Liver (tissue), 9 donors: Measurements from ENCODE around the gene CRHR2. TPM values are rescaled to one million over a fixed set of nuclear protein-coding genes. Genes with fewer than 3 reads are reported as not detected.

Source experiments
- DNase-seq: peaks from one replicate; pipeline ENCODE4 v3.0.0-alpha.2; 2017; ENCODE audit warnings: low spot score
- H3K27ac ChIP-seq, 2 donors: one replicate each; pipeline ENCODE4 v1.7.0; 2013; ENCODE audit warnings: inconsistent platforms in 2 of 2, low read length in 2 of 2, control low read depth in 1 of 2, low read depth in 1 of 2, mild to moderate bottlenecking in 1 of 2
- H3K27me3 ChIP-seq, 4 donors: one replicate each; pipeline versions ENCODE4 v1.6.1 to v1.7.0; 2013; ENCODE audit warnings: low read length in 3 of 4, inconsistent platforms in 1 of 4, mild to moderate bottlenecking in 1 of 4, moderate library complexity in 1 of 4; ENCODE audit not compliant: control insufficient read depth in 4 of 4, insufficient read depth in 4 of 4
- H3K36me3 ChIP-seq, 4 donors: one replicate each; pipeline versions ENCODE4 v1.6.1 to v1.7.0; 2013; ENCODE audit warnings: low read length in 3 of 4, mild to moderate bottlenecking in 3 of 4, low read depth in 1 of 4, moderate library complexity in 1 of 4; ENCODE audit not compliant: control insufficient read depth in 4 of 4, insufficient read depth in 3 of 4
- H3K4me1 ChIP-seq, 4 donors: one replicate each; pipeline versions ENCODE4 v1.6.1 to v1.7.0; 2013; ENCODE audit warnings: low read length in 3 of 4, mild to moderate bottlenecking in 3 of 4, moderate library complexity in 1 of 4; ENCODE audit not compliant: control insufficient read depth in 4 of 4, insufficient read depth in 4 of 4
- H3K4me3 ChIP-seq, 3 donors: one replicate each; pipeline versions ENCODE4 v1.6.1 to v1.7.0; 2013; ENCODE audit warnings: low read length in 3 of 3, control low read depth in 1 of 3, low read depth in 1 of 3, mild to moderate bottlenecking in 1 of 3
- H3K9ac ChIP-seq, 2 donors: one replicate each; pipeline ENCODE4 v1.7.0; 2013; ENCODE audit warnings: low read length in 2 of 2, mild to moderate bottlenecking in 2 of 2, moderate library complexity in 2 of 2, control low read depth in 1 of 2, low read depth in 1 of 2
- H3K9me3 ChIP-seq, 4 donors: one replicate each; pipeline versions ENCODE4 v1.6.1 to v1.7.0; 2013; ENCODE audit warnings: low read length in 3 of 4; ENCODE audit not compliant: control insufficient read depth in 4 of 4
- ATF3 ChIP-seq: IDR thresholded peaks from 2 replicates; pipeline ENCODE4 v1.6.1; 2016; ENCODE audit warnings: antibody characterized with exemption
- CTCF ChIP-seq: fragments of 150-350 bp; IDR thresholded peaks from 2 replicates; pipeline ENCODE4 v1.5.1; 2017; ENCODE audit warnings: improper control_type of control experiment, low read depth, low read length; ENCODE audit not compliant: missing input control
- EGR1 ChIP-seq, 2 donors: IDR thresholded peaks; 2 replicates each; pipeline ENCODE4 v1.6.1; 2016 to 2018; ENCODE audit warnings: antibody characterized with exemption in 2 of 2, low read depth in 2 of 2
- FOXA2 ChIP-seq: IDR thresholded peaks from 2 replicates; pipeline ENCODE4 v1.6.1; 2016; ENCODE audit warnings: antibody characterized with exemption
- GABPA ChIP-seq, 2 donors: IDR thresholded peaks in 1 of 2; conservative IDR thresholded peaks in 1 of 2; 2 replicates each; pipeline ENCODE4 v1.6.1; 2016; ENCODE audit warnings: antibody characterized with exemption in 2 of 2, mild to moderate bottlenecking in 1 of 2, moderate library complexity in 1 of 2
- HNF4A ChIP-seq, 2 donors: conservative IDR thresholded peaks; 2 replicates each; pipeline ENCODE4 v1.6.1; 2016; ENCODE audit warnings: antibody characterized with exemption in 2 of 2, mild to moderate bottlenecking in 2 of 2
- HNF4G ChIP-seq: IDR thresholded peaks from 2 replicates; pipeline ENCODE4 v1.6.1; 2016; ENCODE audit warnings: antibody characterized with exemption
- JUND ChIP-seq, 2 donors: IDR thresholded peaks; 2 replicates each; pipeline ENCODE4 v1.6.1; 2016; ENCODE audit warnings: antibody characterized with exemption in 2 of 2
- MAX ChIP-seq: IDR thresholded peaks from 2 replicates; pipeline ENCODE4 v1.6.1; 2016; ENCODE audit warnings: antibody characterized with exemption
- NR2F2 ChIP-seq: IDR thresholded peaks from 2 replicates; pipeline ENCODE4 v1.6.1; 2016; ENCODE audit warnings: antibody characterized with exemption
- RAD21 ChIP-seq, 2 donors: IDR thresholded peaks; 2 replicates each; pipeline ENCODE4 v1.6.1; 2016; ENCODE audit warnings: antibody characterized with exemption in 2 of 2, mild to moderate bottlenecking in 2 of 2
- REST ChIP-seq: IDR thresholded peaks from 2 replicates; pipeline ENCODE4 v1.6.1; 2016; ENCODE audit warnings: antibody characterized with exemption, mild to moderate bottlenecking
- RXRA ChIP-seq, 2 donors: IDR thresholded peaks; 2 replicates each; pipeline ENCODE4 v1.6.1; 2017 to 2018; ENCODE audit warnings: antibody characterized with exemption in 2 of 2, mild to moderate bottlenecking in 1 of 2
- SP1 ChIP-seq: IDR thresholded peaks from 2 replicates; pipeline ENCODE4 v1.6.1; 2018; ENCODE audit warnings: antibody characterized with exemption, mild to moderate bottlenecking
- TAF1 ChIP-seq: conservative IDR thresholded peaks from 2 replicates; pipeline ENCODE4 v1.6.1; 2016; ENCODE audit warnings: antibody characterized with exemption, mild to moderate bottlenecking
- YY1 ChIP-seq: IDR thresholded peaks from 2 replicates; pipeline ENCODE4 v1.6.1; 2016; ENCODE audit warnings: antibody characterized with exemption, mild to moderate bottlenecking
- ZBTB33 ChIP-seq: IDR thresholded peaks from 2 replicates; pipeline ENCODE4 v1.6.1; 2016; ENCODE audit warnings: antibody characterized with exemption
- WGBS: extraction: QIAGEN DNeasy Blood & Tissue Kit; methylation state at CpG from one replicate; pipeline ENCODE4 v1.1.7; 2013; 5-methylcytosine and 5-hydroxymethylcytosine counted together
- polyA plus RNA-seq, 2 donors: library from polyadenylated mRNA; stranded (reverse) in 1 of 2; unstranded in 1 of 2; fragments of 200-250 nt in 1 of 2; fragments of >200 nt in 1 of 2; fragmentation: Nextera tagmentation in 1 of 2; extraction: Ambion mirVana in 1 of 2; gene quantifications; one replicate each; pipeline versions ENCODE4 v1.2.1 to v1.2.3, GENCODE V29; 2013 to 2015
- total RNA-seq, 2 donors: library from RNA; depleted of rRNA; stranded (reverse); fragments of >200 nt; gene quantifications; one replicate each; pipeline ENCODE4 v1.2.3, GENCODE V29; 2014
- donor health status: healthy.
- donor health status: healthy.
- donor health status: healthy.
- donor health status: healthy.
- donor health status: healthy.

The CRHR2 gene
- total and polyA plus RNA-seq, 4 donors: not detected

GRCh38 chr7:30714129-30714528, 31.9 kb upstream of the CRHR2 start:
- Histone ChIP-seq H3K4me3 (no peak overlapping the region), H3K4me1 (no peaks in the 10 kb centered on the region), H3K9me3 (peaks cover 0 to 8% (median 4%) of the 10 kb centered on the region in 4 donors), H3K36me3 (no peaks in the 10 kb centered on the region), H3K9ac (no peak overlapping the region), H3K27ac (no peak overlapping the region), H3K27me3 (no peaks in the 10 kb centered on the region)
- WGBS: 94% methylated on average over 1 of the region's 1 CpG
- no peak for DNase-seq
- TF ChIP-seq MAX: no peak
- no peak for TF ChIP-seq SP1
- no peak for TF ChIP-seq ATF3

- no peak for DNase-seq
- Histone ChIP-seq H3K9ac (no peak overlapping the region), H3K9me3 (peaks cover 0 to 7% (median 3%) of the 10 kb centered on the region in 4 donors), H3K27me3 (no peaks in the 10 kb centered on the region), H3K27ac (no peak overlapping the region), H3K4me3 (no peak overlapping the region), H3K36me3 (no peaks in the 10 kb centered on the region), H3K4me1 (no peaks in the 10 kb centered on the region)
- TF ChIP-seq HNF4A (conservative IDR thresholded peaks at IDR 0.05) (no peak), TAF1 (no peak), RXRA (IDR thresholded peaks at IDR 0.05) (no peak), SP1 (no peak), NR2F2 (no peak), ZBTB33 (no peak), EGR1 (IDR thresholded peaks at IDR 0.05; ENCODE audit: low read depth in 2 of 2) (no peak), RAD21 (IDR thresholded peaks at IDR 0.05) (no peak), REST (no peak), JUND (IDR thresholded peaks at IDR 0.05) (no peak), MAX (no peak), HNF4G (no peak), CTCF (no peak), FOXA2 (no peak), GABPA (IDR thresholded peaks at IDR 0.05 in 1 of 2, conservative IDR thresholded peaks at IDR 0.05 in 1 of 2) (no peak), YY1 (no peak)
- WGBS: 81% methylated on average over 6 of the region's 6 CpGs
Measured at GRCh38 chr7:30713392-30713791, 31.1 kb upstream of the CRHR2 start.
